PFSK-1 (cell line): ENCODE results near the gene RMND5A.

Experiments used
- FOXP2 ChIP-seq: optimal IDR thresholded peaks from 2 replicates; pipeline ENCODE3; 2011; ENCODE audit warnings: borderline replicate concordance, control low read depth, inconsistent platforms; ENCODE audit not compliant: insufficient read depth; ENCODE audit errors: extremely low read length, extremely low read depth
- POLR2AphosphoS5 ChIP-seq: IDR thresholded peaks from 2 replicates; pipeline ENCODE4 v1.6.1; 2012; ENCODE audit warnings: low read depth, mild to moderate bottlenecking, control low read depth, low read length, moderate library complexity
- SIN3A ChIP-seq: IDR thresholded peaks from 2 replicates; pipeline ENCODE4 v1.6.1; 2012; ENCODE audit warnings: mild to moderate bottlenecking, low read length, moderate library complexity, borderline replicate concordance; ENCODE audit not compliant: insufficient read depth
- TAF1 ChIP-seq: IDR thresholded peaks from 2 replicates; pipeline ENCODE4 v1.6.1; 2012; ENCODE audit warnings: low read length, control low read depth, borderline replicate concordance; ENCODE audit not compliant: insufficient read depth
- TF ChIP-seq, protein P1 (sequence below), 2 experiments: IDR thresholded peaks; 2 replicates each; pipeline versions ENCODE4 v1.6.1 to v1.8.0; 2011 to 2012; ENCODE audit warnings: low read depth in 2 of 2, low read length in 2 of 2, control low read depth in 1 of 2, inconsistent platforms in 1 of 2, mild to moderate bottlenecking in 1 of 2, moderate library complexity in 1 of 2; ENCODE audit not compliant: insufficient read depth in 1 of 2

The RMND5A gene

DNA sequence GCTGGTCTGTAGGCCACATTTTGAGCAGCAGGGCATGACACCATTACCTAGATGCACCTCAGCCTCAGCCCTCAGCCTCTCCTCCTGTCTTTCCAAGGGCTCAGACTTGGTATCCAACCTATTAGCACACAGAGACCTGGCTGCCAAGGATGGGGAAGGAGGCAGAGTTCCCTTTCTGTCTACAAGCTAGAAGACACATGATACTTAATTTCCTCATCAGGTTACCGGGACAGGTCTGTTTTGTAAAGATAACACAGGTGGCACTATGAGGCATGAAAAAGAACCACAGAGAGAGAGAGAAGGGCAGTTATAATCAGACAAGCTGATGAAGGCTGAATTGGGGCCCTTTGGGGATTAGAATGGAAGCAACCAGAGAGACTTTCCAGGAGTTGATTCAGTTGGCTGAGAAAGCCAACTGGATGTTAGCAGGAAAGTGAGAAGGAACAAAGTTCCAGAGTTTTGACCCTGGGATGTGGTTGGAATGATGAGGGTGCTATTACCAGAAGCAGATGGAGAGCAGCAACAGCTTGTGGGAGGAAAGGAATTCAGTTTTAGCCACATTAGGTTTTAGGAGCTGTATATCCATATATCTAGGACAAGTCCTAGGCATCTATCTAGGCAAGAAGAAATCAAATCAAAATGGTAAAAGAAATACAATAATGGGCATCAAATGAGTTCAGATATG is 46.0 kb upstream of the RMND5A start:
- TF ChIP-seq SIN3A (no peak), TAF1 (no peak), FOXP2 (no peak)
- TF ChIP-seq, protein P1, sequence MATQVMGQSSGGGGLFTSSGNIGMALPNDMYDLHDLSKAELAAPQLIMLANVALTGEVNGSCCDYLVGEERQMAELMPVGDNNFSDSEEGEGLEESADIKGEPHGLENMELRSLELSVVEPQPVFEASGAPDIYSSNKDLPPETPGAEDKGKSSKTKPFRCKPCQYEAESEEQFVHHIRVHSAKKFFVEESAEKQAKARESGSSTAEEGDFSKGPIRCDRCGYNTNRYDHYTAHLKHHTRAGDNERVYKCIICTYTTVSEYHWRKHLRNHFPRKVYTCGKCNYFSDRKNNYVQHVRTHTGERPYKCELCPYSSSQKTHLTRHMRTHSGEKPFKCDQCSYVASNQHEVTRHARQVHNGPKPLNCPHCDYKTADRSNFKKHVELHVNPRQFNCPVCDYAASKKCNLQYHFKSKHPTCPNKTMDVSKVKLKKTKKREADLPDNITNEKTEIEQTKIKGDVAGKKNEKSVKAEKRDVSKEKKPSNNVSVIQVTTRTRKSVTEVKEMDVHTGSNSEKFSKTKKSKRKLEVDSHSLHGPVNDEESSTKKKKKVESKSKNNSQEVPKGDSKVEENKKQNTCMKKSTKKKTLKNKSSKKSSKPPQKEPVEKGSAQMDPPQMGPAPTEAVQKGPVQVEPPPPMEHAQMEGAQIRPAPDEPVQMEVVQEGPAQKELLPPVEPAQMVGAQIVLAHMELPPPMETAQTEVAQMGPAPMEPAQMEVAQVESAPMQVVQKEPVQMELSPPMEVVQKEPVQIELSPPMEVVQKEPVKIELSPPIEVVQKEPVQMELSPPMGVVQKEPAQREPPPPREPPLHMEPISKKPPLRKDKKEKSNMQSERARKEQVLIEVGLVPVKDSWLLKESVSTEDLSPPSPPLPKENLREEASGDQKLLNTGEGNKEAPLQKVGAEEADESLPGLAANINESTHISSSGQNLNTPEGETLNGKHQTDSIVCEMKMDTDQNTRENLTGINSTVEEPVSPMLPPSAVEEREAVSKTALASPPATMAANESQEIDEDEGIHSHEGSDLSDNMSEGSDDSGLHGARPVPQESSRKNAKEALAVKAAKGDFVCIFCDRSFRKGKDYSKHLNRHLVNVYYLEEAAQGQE (IDR thresholded peaks at IDR 0.05; ENCODE audit: insufficient read depth in 1 of 2, low read depth in 2 of 2, low read length in 2 of 2), result no peak

GRCh38 chr2:86675104-86675503 is 45.0 kb upstream of the RMND5A start:
- no peak for TF ChIP-seq FOXP2
- no peak for TF ChIP-seq POLR2AphosphoS5
- TF ChIP-seq, protein P1 (IDR thresholded peaks at IDR 0.05; ENCODE audit: insufficient read depth in 1 of 2, low read depth in 2 of 2, low read length in 2 of 2), result no peak
- TF ChIP-seq TAF1, result no peak

GRCh38 chr2:86675511-86676015 is 44.5 kb upstream of the RMND5A start:
- no peak for TF ChIP-seq SIN3A
- TF ChIP-seq FOXP2, result no peak

GRCh38 chr2:86677816-86678215 is 42.3 kb upstream of the RMND5A start:
- TF ChIP-seq FOXP2 (no peak), POLR2AphosphoS5 (no peak), TAF1 (no peak), SIN3A (no peak)
- TF ChIP-seq, protein P1 (IDR thresholded peaks at IDR 0.05; ENCODE audit: insufficient read depth in 1 of 2, low read depth in 2 of 2, low read length in 2 of 2), result no peak

GRCh38 chr2:86679036-86679435 is 41.1 kb upstream of the RMND5A start:
- no peak for TF ChIP-seq FOXP2
- no peak for TF ChIP-seq POLR2AphosphoS5
- TF ChIP-seq TAF1, result no peak
- TF ChIP-seq, protein P1 (IDR thresholded peaks at IDR 0.05; ENCODE audit: insufficient read depth in 1 of 2, low read depth in 2 of 2, low read length in 2 of 2), result no peak
